ENCODE measurements around the gene ZNF479.
"Not testable (repeated sequence)": the region's sequence is repeated elsewhere in the genome, so short reads cannot be mapped to it uniquely, and the experiment has no call there.

ZNF479 gene

GRCh38 chr7:57176928-57177635, 44.8 kb upstream of the ZNF479 start:
- TF ChIP-seq MYC (IDR thresholded peaks at IDR 0.05; ENCODE audit: low read depth, low read length) (no peak), POLR2A (IDR thresholded peaks at IDR 0.05; ENCODE audit: extremely low read depth, insufficient read length) (no peak), CTCF (IDR thresholded peaks at IDR 0.05; ENCODE audit: low read depth, low read length) (no peak), MAX (IDR thresholded peaks at IDR 0.05; ENCODE audit: low read depth, low read length) (no peak)
- no peak overlapping the region for H3K4me3 ChIP-seq (ENCODE audit: low read depth, low read length)
- DNase-seq (ENCODE audit: low read depth): no peak

GRCh38 chr7:57165285-57165899, 33.2 kb upstream of the ZNF479 start:
- TF ChIP-seq CTCF (IDR thresholded peaks at IDR 0.05; ENCODE audit: low read depth, low read length) (no peak), MAX (IDR thresholded peaks at IDR 0.05; ENCODE audit: low read depth, low read length) (no peak), MYC (IDR thresholded peaks at IDR 0.05; ENCODE audit: low read depth, low read length) (no peak), POLR2A (IDR thresholded peaks at IDR 0.05; ENCODE audit: extremely low read depth, insufficient read length) (no peak)
- no peak overlapping the region for H3K4me3 ChIP-seq (ENCODE audit: low read depth, low read length)
- no peak for DNase-seq (ENCODE audit: low read depth)

GRCh38 chr7:57120123-57120784, 12.0 kb downstream of the ZNF479 start:
- not testable (repeated sequence) for DNase-seq (ENCODE audit: low read depth); H3K4me3 ChIP-seq (ENCODE audit: low read depth, low read length)
